ENCODE measurements around the gene LRRC8D.
A peak's percentile ranks its signal among the peaks of the same experiment; 100 is the strongest.

LRRC8D gene

DNA sequence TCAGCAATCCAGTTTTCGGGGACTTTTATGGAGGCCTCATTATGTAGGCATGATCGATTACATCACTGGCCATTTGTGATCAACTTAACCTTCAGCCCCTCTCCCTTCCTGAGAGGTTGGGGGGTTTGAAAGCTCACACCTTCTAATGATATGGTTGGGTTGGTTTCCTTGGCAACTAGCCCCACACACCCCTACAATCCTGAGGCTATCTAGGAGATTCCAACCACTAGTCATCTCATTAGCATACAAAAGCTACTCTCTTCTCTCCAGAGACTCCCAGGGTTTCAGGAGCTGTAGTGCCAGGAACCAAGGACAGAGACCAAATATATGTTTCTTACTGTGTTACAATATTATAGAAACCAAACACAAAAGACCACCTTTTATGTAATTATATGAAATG is 138.9 kb downstream of the LRRC8D start:
- TF ChIP-seq, protein P1, sequence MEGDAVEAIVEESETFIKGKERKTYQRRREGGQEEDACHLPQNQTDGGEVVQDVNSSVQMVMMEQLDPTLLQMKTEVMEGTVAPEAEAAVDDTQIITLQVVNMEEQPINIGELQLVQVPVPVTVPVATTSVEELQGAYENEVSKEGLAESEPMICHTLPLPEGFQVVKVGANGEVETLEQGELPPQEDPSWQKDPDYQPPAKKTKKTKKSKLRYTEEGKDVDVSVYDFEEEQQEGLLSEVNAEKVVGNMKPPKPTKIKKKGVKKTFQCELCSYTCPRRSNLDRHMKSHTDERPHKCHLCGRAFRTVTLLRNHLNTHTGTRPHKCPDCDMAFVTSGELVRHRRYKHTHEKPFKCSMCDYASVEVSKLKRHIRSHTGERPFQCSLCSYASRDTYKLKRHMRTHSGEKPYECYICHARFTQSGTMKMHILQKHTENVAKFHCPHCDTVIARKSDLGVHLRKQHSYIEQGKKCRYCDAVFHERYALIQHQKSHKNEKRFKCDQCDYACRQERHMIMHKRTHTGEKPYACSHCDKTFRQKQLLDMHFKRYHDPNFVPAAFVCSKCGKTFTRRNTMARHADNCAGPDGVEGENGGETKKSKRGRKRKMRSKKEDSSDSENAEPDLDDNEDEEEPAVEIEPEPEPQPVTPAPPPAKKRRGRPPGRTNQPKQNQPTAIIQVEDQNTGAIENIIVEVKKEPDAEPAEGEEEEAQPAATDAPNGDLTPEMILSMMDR (conservative IDR thresholded peaks at IDR 0.05; ENCODE audit: low read length): no peak
- no peak overlapping the region for H3K4me3 ChIP-seq (ENCODE audit: low read length)
- no peak for DNase-seq (ENCODE audit: low read depth)

DNA sequence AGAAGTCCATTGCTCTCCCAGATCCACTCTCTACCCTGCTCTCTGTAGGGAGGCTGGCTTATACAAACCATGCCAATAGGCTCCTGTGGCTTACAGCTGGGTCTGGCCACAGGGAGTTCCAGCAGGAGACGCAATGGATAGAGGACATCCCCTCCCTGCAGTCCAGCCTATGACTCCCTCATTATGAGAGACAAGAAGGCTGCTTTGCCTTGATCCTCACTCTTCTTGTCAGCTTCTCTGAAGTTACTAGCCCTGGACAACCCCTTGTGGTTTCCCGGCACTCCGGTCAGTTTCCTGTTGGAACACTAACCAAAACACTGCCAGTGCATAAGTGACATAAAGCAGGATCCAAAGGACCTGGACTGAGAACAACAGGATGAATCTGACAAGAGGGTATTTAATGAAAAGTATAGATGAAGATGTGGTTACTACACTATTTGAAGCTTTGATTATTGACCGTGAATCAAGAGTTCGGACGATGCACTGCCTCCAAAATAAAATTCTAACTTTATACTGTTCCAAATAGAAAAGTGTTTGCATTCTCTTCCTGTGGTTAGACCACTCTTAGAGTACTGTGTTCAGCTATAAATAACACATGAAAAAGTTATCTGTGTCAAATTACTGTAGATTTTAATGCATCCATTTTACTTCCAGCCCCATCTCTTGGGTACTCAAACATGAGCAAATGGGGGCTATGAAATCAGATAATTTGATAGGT is 141.4 kb downstream of the LRRC8D start:
- TF ChIP-seq, protein P1 (conservative IDR thresholded peaks at IDR 0.05; ENCODE audit: low read length): no peak
- H3K4me3 ChIP-seq (ENCODE audit: low read length): no peak overlapping the region

DNA sequence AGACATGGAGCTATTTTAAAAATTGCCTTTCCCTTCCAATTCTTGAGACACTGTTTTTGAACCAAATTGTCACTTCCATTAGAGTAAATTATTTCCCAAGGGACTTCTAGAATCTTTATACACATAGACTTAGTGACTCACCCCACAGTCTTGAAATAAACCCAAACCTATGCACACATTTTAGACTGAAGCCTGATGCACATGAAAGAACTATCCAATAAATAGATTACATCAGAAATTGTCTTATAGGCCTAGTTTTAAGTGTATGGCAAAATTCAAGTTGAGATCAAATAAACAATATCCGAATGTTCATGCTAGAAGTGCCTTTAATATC is 141.9 kb downstream of the LRRC8D start:
- DNase-seq (ENCODE audit: low read depth): peak; percentile 33
- H3K4me3 ChIP-seq (ENCODE audit: low read length): no peak overlapping the region
- TF ChIP-seq, protein P1 (conservative IDR thresholded peaks at IDR 0.05; ENCODE audit: low read length): no peak

More for the DNA sequence above, 141.4 kb downstream of the LRRC8D start:
- DNase-seq (ENCODE audit: low read depth): peak; percentile 40

DNA sequence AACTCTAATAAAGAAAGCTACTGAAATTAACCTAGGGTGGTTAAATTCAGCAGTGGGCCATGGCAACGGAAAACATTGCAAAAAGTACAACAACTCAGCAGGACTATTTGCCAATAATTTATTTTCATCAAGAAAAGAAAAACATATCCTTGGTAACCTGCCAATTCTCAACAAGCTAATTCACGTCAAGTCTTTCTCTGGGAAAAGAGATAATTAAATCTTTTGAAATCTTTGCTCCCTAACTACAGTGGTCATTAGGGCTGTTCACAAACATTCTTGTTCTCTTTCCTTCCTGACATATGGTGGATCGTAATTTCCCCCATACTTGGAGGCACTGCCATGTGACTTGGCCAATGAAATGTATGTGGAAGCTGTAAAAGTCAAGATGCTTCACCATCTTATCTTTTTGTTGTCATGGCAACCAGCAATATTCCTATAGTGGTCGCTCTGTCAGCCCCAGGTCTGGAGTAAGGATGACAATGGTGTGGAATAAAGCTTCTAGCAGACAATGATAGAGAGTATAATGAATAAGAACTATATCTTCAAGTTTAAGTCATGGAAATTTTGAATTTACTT is 144.4 kb downstream of the LRRC8D start:
- TF ChIP-seq, protein P1 (conservative IDR thresholded peaks at IDR 0.05; ENCODE audit: low read length): no peak
- no peak overlapping the region for H3K4me3 ChIP-seq (ENCODE audit: low read length)
- DNase-seq (ENCODE audit: low read depth): no peak

DNA sequence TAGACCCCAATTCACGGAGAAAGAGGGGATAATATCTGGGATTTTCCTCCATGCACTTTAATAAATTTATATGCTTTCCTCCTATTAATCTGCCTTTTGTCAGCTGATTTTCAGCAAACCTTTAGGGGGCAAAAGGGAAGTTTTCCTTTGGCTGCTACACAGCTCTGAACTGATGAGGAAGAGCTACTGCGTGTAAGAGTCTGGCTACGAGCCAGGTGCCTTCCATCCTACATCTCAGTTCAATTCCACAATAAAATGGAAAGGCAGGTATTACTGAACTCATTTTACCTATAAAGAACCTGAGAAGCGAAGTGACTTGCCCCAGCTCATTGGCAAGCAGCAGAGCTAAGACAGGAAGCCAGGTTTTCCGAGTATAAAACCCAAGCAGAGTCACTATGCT is 145.8 kb downstream of the LRRC8D start:
- TF ChIP-seq, protein P1 (conservative IDR thresholded peaks at IDR 0.05; ENCODE audit: low read length): no peak
- no peak overlapping the region for H3K4me3 ChIP-seq (ENCODE audit: low read length)
- no peak for DNase-seq (ENCODE audit: low read depth)

DNA sequence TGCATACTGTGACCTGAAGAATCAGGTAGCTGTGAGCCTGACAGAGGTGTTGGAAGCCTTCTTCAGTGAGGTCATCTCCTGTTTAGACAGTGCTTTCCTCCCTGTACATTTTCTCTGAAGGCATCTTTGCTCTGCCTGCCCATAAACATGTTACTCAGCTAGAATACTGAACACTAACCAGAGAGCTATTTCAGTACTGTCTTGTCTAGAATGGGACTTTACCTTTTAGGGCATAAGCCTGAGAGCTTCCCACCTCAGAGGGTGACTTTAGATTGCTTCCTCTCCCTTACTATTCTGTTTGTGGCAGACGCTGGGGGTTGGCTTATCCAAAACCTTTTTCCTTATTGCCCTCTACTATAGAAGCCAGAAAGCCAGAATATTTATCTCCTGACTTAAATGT is 150.8 kb downstream of the LRRC8D start:
- TF ChIP-seq, protein P1 (conservative IDR thresholded peaks at IDR 0.05; ENCODE audit: low read length): no peak
- H3K4me3 ChIP-seq (ENCODE audit: low read length): no peak overlapping the region
- DNase-seq (ENCODE audit: low read depth): no peak

DNA sequence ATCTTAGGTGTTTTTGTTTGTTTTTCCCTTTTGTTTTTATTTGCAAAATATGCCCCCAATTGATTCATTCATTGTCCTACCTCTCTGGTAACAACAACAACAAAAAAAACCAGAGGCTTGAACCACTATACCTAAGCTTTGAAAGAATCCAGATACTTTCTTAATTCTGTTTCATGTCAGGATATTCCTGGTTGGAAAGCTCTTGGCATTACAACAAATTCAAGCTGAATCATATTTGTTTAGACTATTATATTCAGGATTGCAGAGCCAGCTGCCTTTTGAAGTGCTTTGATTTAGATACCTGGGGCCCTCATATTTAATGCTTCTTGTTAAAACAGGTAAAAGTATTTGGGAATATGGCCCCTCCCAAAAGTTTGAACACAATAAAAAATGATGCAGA is 151.2 kb downstream of the LRRC8D start:
- TF ChIP-seq, protein P1 (conservative IDR thresholded peaks at IDR 0.05; ENCODE audit: low read length): no peak
- no peak overlapping the region for H3K4me3 ChIP-seq (ENCODE audit: low read length)
- no peak for DNase-seq (ENCODE audit: low read depth)

All from AG10803 (cell line).